ENCODE results near the gene PCMT1.
"Not testable (repeated sequence)": the region's sequence is repeated elsewhere in the genome, so short reads cannot be mapped to it uniquely, and the experiment has no call there.

PCMT1 gene

DNA sequence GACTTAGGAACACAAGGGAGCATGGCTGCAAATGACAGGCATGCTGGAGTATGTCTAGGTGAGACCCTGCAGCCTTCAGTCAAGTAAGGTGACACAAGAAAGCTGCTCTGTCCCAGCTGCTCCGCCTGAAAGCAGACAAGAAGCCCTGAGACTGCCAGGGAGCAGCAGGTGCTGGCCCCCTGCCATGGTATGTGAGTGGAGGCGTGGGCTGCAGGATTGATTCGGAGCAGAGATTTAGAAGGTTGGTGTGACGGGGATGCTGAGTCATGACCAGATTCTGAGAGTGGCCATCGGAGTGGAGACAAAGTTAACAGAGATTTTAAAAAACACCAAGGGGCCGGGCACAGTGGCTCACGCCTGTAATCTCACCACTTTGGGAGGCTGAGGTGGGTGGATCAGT is 96.8 kb downstream of the PCMT1 start:
- Histone ChIP-seq H3K4me3 (ENCODE audit: low read depth in 1 of 2, low read length in 2 of 2) (no peak overlapping the region), H3K27ac (ENCODE audit: low read length) (no peak overlapping the region), H3K36me3 (ENCODE audit: insufficient read depth, low read length) (0 out of 2 replicates have a peak, but pooled peaks cover 4% of the 10 kb centered on the region), H2AFZ (ENCODE audit: low read depth, low read length) (no peak overlapping the region), H3K9ac (ENCODE audit: low read depth, low read length) (no peak overlapping the region), H3K79me2 (ENCODE audit: insufficient read depth, low read length) (no peaks in the 10 kb centered on the region), H3K4me2 (ENCODE audit: insufficient read depth, low read length) (no peak overlapping the region), H3K27me3 (ENCODE audit: insufficient read depth, low read length, poor library complexity) (no peaks in the 10 kb centered on the region), H4K20me1 (ENCODE audit: insufficient read depth, low read length) (no peaks in the 10 kb centered on the region), H3K4me1 (ENCODE audit: insufficient read depth, low read length) (no peaks in the 10 kb centered on the region), H3K9me3 (ENCODE audit: insufficient read depth, low read length, severe bottlenecking) (no peaks in the 10 kb centered on the region)
- DNase-seq (no peak), ATAC-seq (ENCODE audit: insufficient read depth, low read depth) (no peak)
- no peak for TF ChIP-seq EZH2 (IDR thresholded peaks at IDR 0.05; ENCODE audit: borderline replicate concordance, low read depth, low read length, severe bottlenecking)
- TF ChIP-seq, protein P1, sequence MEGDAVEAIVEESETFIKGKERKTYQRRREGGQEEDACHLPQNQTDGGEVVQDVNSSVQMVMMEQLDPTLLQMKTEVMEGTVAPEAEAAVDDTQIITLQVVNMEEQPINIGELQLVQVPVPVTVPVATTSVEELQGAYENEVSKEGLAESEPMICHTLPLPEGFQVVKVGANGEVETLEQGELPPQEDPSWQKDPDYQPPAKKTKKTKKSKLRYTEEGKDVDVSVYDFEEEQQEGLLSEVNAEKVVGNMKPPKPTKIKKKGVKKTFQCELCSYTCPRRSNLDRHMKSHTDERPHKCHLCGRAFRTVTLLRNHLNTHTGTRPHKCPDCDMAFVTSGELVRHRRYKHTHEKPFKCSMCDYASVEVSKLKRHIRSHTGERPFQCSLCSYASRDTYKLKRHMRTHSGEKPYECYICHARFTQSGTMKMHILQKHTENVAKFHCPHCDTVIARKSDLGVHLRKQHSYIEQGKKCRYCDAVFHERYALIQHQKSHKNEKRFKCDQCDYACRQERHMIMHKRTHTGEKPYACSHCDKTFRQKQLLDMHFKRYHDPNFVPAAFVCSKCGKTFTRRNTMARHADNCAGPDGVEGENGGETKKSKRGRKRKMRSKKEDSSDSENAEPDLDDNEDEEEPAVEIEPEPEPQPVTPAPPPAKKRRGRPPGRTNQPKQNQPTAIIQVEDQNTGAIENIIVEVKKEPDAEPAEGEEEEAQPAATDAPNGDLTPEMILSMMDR (IDR thresholded peaks at IDR 0.05; ENCODE audit: borderline replicate concordance, extremely low read depth, low read length, poor library complexity, severe bottlenecking): no peak

DNA sequence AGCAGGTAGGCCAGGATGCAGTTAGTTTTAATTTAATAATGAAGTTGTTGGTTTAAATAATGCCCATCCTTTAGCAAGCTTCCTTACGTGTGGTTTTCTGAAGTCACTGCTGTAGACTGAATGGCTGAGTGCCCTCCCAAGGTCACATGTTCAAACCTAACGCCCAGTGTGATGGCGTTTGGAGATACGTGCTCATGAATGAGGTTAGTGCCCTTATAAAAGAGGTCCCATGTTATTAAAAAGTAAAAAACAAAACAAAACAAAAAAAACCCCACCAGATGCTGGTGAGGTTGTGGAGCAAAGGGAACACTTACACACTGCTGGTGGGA is 98.4 kb downstream of the PCMT1 start:
- H4K20me1 ChIP-seq (ENCODE audit: insufficient read depth, low read length): no peaks in the 10 kb centered on the region
- no peaks in the 10 kb centered on the region for H3K9me3 ChIP-seq (ENCODE audit: insufficient read depth, low read length, severe bottlenecking)
- H3K36me3 ChIP-seq (ENCODE audit: insufficient read depth, low read length): 0 out of 2 replicates have a peak, but pooled peaks cover 4% of the 10 kb centered on the region
- no peak for ATAC-seq (ENCODE audit: insufficient read depth, low read depth)
- no peaks in the 10 kb centered on the region for H3K4me1 ChIP-seq (ENCODE audit: insufficient read depth, low read length)
- H3K27ac ChIP-seq (ENCODE audit: low read length): no peak overlapping the region
- no peaks in the 10 kb centered on the region for H3K79me2 ChIP-seq (ENCODE audit: insufficient read depth, low read length)
- no peak overlapping the region for H3K9ac ChIP-seq (ENCODE audit: low read depth, low read length)
- H3K27me3 ChIP-seq (ENCODE audit: insufficient read depth, low read length, poor library complexity): no peaks in the 10 kb centered on the region
- H3K4me3 ChIP-seq (ENCODE audit: low read depth in 1 of 2, low read length in 2 of 2): no peak overlapping the region
- TF ChIP-seq, protein P1 (IDR thresholded peaks at IDR 0.05; ENCODE audit: borderline replicate concordance, extremely low read depth, low read length, poor library complexity, severe bottlenecking): no peak
- no peak for TF ChIP-seq EZH2 (IDR thresholded peaks at IDR 0.05; ENCODE audit: borderline replicate concordance, low read depth, low read length, severe bottlenecking)
- H3K4me2 ChIP-seq (ENCODE audit: insufficient read depth, low read length): no peak overlapping the region
- H2AFZ ChIP-seq (ENCODE audit: low read depth, low read length): no peak overlapping the region
- no peak for DNase-seq

DNA sequence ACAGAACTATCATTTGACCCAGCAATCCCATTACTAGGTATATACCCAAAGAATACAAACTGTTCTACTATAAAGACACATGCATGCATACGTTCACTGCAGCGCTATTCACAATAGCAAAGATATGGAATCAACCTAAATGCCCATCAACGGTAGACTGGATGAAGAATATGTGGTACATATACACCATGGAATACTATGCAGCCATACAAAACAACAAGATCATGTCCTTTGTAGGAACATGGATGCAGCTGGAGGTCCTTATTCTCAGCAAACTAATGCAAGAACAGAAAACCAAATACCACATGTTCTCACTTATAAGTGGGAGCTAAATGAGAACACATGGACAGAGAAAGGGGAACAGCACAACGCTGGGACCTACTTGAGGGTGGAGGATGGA is 98.8 kb downstream of the PCMT1 start:
- not testable (repeated sequence) for ATAC-seq (ENCODE audit: insufficient read depth, low read depth); H2AFZ ChIP-seq (ENCODE audit: low read depth, low read length); H3K9ac ChIP-seq (ENCODE audit: low read depth, low read length); H3K27ac ChIP-seq (ENCODE audit: low read length); H3K4me2 ChIP-seq (ENCODE audit: insufficient read depth, low read length); H3K36me3 ChIP-seq (ENCODE audit: insufficient read depth, low read length); H3K9me3 ChIP-seq (ENCODE audit: insufficient read depth, low read length, severe bottlenecking); H3K79me2 ChIP-seq (ENCODE audit: insufficient read depth, low read length); DNase-seq; H4K20me1 ChIP-seq (ENCODE audit: insufficient read depth, low read length); H3K27me3 ChIP-seq (ENCODE audit: insufficient read depth, low read length, poor library complexity); H3K4me3 ChIP-seq (ENCODE audit: low read depth in 1 of 2, low read length in 2 of 2); H3K4me1 ChIP-seq (ENCODE audit: insufficient read depth, low read length)

DNA sequence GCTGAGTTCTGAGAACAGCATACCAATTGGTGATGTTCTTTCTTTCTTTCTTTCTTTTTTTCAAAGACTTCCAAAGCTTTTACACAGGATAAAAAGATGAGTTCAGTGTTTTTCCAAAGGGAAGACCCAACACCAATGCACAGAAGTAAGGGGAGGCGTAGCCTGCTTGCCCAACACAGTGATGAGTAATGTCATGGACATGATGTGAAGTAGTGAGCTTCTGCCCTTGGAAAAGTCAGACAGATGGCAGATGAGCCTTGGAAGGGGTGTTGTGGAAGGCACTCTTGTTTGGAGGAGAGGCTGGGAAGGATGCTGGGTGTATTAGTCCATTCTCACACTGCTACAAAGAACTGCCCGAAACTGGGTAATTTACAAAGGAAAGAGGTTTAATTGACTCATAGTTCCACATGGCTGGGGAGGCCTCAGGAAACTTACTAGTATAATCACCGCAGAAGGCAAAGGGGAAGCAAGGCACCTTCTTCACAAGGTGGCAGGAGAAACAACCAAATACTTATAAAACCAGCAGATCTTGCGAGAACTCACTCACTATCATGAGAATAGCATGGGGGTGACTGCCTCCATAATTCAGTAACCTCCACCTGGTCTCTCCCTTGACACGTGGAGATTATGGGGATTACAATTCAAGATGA is 102.0 kb downstream of the PCMT1 start:
- Histone ChIP-seq H3K9ac (ENCODE audit: low read depth, low read length) (no peak overlapping the region), H3K79me2 (ENCODE audit: insufficient read depth, low read length) (no peaks in the 10 kb centered on the region), H3K4me2 (ENCODE audit: insufficient read depth, low read length) (no peak overlapping the region), H2AFZ (ENCODE audit: low read depth, low read length) (no peak overlapping the region), H4K20me1 (ENCODE audit: insufficient read depth, low read length) (no peaks in the 10 kb centered on the region), H3K27me3 (ENCODE audit: insufficient read depth, low read length, poor library complexity) (no peaks in the 10 kb centered on the region), H3K4me3 (ENCODE audit: low read depth in 1 of 2, low read length in 2 of 2) (no peak overlapping the region), H3K36me3 (ENCODE audit: insufficient read depth, low read length) (0 out of 2 replicates have a peak, but pooled peaks cover 4% of the 10 kb centered on the region), H3K9me3 (ENCODE audit: insufficient read depth, low read length, severe bottlenecking) (no peaks in the 10 kb centered on the region), H3K27ac (ENCODE audit: low read length) (no peak overlapping the region), H3K4me1 (ENCODE audit: insufficient read depth, low read length) (no peaks in the 10 kb centered on the region)
- ATAC-seq (ENCODE audit: insufficient read depth, low read depth) (no peak), DNase-seq (no peak)
- no peak for TF ChIP-seq EZH2 (IDR thresholded peaks at IDR 0.05; ENCODE audit: borderline replicate concordance, low read depth, low read length, severe bottlenecking)
